HG03039 (cell line): ENCODE results near the gene WDFY4.

Experiments used
- ATAC-seq: cut with Tn5 transposase; IDR thresholded peaks from one replicate; pipeline ENCODE4 v1.9.1; 2021; ENCODE audit warnings: mild to moderate bottlenecking, moderate library complexity; ENCODE audit not compliant: unreplicated experiment

Gene WDFY4

GRCh38 chr10:48958598-48959190 is 274.0 kb downstream of the WDFY4 start:
- no peak for ATAC-seq

DNA sequence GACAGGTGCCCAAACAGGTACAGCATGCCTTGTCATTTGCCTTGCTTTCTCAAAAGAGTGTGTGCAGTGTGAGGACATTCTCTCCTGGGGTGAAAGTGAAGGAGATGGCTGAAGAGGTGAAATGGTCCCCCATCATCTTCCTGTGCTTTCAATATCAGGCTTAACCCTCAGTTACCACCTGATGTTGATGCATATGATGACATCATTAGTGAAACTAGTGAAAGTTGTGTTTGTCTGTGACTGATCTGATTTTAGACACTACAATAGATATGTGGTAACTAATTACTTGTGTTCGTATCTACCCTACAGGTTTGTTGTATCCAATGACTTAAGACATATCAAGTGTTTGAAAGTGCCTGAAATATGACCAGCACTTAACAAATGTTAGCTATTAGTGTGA is 279.4 kb downstream of the WDFY4 start:
- no peak for ATAC-seq

GRCh38 chr10:48965460-48965859 is 280.8 kb downstream of the WDFY4 start:
- ATAC-seq = no peak

DNA sequence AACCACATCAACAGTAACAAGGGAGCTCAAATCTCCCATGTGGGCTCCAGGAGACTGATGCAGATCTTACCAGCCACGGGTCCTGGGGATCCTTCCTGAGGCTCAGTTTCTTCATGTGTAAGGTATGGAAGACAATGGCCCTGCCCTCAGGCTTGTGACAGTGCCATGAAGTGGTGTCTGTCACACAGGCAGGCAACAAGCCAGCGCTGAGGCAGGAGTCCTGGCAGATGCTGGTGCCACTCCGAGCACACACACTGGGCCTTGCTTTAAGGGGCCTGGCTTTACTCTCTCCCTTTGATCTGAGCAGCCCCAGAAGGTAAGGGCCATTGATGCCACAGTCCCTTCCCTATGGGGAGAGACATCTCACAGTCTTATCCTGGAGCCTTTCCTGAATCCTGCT is 283.4 kb downstream of the WDFY4 start:
- ATAC-seq = no peak

GRCh38 chr10:48970046-48970445 is 285.4 kb downstream of the WDFY4 start:
- ATAC-seq = no peak

DNA sequence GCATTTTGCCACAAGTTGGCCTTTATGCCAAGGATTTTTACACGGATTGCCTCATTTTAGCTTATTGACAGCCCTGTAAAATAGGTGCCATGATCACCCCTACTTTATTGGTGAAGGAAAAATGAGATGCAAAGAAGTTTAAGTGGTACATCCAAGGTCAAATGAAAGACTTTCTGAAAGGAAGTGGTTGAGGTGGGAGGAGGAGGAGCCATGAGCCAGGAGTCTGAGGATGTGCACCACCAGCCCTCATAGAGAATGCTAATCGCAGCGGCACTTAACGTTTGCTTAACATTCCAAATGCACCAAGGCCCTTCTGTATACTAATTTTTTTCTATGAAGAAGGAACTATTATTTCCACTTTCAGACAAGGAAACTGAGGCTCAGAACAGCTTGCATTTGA is 286.0 kb downstream of the WDFY4 start:
- ATAC-seq = no peak

GRCh38 chr10:48973065-48973464 is 288.4 kb downstream of the WDFY4 start:
- no peak for ATAC-seq

- ATAC-seq = no peak
Observed at GRCh38 chr10:48974510-48975156, 290.0 kb downstream of the WDFY4 start.

DNA sequence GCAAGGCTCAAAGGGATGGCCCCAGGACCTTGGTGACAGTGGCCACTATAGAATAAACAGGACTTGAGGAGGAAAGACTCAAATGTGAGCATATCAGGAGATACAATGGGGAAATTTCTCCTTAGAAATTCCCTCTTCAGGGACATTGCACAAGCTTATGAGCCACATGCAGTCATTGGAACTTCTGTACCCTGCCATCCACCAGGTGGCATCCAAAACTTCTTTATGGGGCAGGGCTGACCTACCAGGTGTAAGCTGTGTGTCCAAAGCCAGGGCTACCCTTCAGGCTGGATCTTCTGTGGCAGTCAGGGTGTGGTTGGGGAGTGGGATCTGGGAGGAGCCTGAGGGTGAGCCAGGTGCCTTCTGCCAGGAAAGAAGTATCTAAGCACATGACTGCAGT is 291.5 kb downstream of the WDFY4 start:
- no peak for ATAC-seq

- no peak for ATAC-seq
Observed at GRCh38 chr10:48978318-48978717, 293.6 kb downstream of the WDFY4 start.

GRCh38 chr10:48981310-48981907 is 296.7 kb downstream of the WDFY4 start:
- no peak for ATAC-seq

DNA sequence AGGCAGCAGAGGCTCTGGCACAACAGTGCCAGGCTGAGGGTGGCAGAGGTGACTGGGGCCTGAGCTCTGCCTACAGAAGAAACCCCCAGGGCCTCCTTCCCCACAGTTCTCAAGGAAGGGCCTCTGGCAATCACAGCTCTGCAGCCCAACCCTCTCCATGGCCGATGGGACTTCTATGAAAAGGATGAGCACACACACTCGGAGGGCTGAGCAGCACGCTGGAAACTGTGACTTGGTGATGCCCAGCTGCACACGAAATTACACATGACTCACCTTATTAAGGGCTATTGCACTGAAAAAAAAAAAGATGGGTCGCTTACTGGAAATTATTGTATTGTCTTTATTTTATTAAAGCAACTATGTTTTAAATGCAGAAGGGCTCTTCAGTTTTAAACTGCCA is 297.9 kb downstream of the WDFY4 start:
- ATAC-seq = no peak

- no peak for ATAC-seq
Observed at GRCh38 chr10:48983648-48984351, 299.1 kb downstream of the WDFY4 start.

GRCh38 chr10:48985621-48986158 is 301.0 kb downstream of the WDFY4 start:
- no peak for ATAC-seq

DNA sequence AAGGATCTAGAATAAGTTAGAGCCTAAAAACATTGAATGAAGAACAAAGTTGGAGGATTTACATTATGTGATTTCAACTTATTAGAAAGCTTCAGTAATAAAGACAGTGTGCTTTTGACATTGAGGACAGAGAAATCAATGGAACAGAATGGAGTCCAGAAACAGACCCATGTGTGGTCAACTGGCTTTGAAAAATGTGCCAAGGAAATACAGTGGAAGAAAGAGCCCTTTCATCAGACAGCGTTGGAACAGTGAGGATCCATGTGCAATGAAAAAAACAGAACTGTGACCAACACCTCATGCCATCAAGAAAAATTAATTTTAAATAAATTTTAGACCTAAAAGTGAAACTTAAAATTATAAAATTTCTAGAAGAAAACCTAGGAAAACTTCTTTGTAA is 305.6 kb downstream of the WDFY4 start:
- no peak for ATAC-seq

DNA sequence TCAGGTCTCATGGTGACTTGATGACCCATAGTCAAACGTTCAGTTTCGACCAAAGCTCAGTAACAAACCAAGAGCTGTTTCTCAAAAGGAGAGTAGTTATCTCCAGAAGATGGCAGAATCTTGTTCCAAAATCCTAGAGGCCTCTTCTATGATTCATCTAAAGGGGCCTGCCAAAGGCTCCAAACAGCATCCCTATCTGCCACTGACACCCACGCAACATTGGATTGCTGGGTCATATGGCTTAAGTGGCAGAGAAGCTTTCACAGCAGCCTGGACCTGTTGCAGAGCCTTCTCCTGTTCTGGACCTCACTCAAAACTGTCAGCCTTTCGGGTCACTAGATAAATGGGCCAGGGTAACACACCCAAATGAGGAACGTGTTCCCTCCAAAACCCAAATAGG is 309.0 kb downstream of the WDFY4 start:
- no peak for ATAC-seq

DNA sequence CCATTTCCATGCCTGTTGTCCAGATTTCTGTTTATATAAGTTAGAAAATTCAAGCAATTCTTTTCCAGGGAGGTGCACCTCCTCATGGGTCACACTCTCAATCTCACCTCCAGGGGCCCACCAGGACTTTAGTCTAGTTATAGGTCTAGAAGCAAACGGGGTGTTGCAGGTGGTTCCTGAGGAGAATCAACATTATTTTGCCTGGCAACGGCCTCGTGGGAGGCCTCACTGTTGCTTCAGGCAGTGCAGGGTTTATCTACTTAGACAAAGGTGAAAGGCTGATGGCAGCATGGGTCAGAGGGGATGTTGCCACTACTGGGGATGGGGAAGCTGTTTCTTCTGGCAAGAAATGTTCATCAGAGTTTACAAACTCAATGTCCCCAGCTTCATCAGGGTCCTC is 311.7 kb downstream of the WDFY4 start:
- ATAC-seq = no peak

DNA sequence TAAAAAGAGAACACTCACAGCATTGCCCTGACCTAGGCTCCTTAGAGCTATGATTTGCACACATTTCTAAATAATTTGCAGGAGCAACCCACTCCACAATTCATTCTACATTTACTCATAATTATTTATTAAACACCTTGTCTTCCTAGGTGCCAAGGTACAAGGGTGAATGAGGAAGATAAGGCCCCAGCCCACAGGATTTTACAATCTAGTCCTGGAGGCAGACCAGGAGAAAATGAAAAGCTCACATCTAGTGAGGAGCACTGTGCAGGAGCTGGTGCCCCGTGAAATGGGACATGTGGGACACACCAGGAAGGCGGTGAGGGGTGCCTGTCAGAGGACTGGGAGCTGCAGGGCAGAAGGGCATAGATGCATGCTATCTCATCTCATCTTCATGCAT is 314.7 kb downstream of the WDFY4 start:
- ATAC-seq = no peak

DNA sequence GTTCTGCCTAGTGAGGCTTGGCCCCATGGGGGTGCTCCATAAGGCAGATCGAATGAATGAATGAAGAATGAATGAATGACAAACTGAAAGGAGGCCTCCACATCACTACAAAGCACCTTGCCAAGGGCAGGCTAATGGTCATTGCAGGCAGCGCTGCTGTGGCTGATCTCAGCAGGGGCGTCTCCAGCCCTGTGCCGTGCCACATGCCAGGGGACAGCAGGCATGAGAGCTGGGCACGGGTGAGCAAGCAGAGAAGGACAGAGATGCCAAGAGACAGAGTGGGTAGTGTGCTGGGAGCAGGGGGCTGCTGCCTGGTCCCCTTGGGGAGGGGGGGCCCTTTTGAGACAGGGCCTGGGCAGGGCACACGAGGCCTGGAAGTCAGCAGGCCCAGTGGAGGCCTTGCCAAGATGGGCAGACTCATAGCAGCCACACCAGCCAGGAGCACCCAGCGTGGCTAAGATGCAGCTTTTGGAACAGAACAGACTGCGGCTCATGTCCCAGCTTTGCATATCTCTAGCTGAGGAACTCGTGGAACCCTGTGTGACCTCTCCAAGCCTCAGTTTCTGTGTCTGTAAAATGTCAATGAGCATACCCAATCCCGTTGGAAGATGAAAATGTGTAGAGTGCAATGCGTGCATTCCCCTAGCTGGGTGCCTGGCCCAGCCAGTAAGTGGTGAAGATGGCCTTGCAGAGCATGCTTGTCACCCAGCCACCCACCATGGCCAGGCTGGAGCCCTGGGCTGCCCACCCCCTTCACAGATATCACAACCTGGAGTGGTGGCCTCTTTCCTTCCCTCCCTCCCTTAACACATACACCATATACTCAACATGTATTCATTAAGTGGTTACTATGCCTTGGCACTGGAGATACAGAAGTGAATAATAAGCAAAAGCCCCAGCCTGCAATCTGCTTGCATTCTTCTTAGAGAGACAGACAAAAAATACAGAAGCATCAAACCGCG is 316.0 kb downstream of the WDFY4 start:
- no peak for ATAC-seq

DNA sequence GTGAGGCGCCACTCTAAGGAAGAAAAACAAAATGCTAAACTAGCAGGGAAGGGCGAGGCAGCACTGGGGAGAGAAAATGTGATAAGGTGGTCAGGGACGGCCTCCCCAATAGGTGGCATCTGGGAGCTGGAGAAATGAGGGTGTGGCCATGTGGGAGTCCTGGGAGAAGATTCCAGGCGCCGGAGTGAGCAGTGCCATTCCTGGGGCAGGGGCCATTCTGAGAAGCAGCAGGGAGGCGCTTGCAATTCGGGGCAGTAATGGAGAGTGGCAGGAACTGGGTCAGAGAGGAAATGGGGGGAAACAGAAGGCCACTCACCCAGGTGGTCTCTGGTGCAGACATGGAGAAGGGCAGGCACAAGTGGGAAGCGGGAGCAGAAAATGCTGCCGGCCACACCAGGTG is 316.7 kb downstream of the WDFY4 start:
- no peak for ATAC-seq
